Measurements from ENCODE around the gene MED13L. TPM values are rescaled to one million over a fixed set of nuclear protein-coding genes. Genes with fewer than 3 reads are reported as not detected.

Gene MED13L
- polyA plus RNA-seq, 1 of the 3 experiments (the other 2 are of a cell fraction), result 17.1 TPM

DNA sequence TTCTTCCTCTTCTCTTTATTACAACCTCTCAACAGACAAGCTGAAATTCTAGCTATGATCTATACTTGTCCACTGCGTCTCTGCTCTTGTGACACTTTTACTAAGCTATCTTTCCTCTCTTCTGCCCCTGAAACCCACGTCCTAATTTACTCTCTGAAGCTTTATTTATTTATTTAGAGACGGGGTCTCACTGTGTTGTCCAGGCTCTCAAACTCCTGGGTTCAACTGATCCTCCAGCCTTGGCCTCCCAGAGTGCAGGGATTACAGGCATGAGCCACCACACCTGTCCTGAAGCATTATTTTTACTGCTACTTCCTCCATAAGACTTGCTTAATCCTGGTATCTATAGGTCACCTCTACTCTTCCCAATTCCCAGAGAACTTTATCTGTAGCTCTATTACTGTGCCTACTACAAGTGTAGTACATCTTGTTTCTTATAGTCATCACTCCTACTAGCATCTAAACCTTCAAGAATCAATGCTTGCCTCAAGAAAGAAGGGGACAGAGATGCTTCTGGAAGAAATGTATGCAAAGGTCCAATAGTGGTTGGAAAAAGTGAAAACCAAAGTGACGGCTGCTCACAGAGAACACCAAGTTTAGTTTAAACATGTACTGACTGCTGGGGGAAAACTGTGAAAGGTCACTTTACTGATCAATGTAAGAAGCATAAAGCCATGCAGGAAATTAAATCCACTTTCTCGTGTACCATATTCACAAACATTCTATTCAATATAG lies 61.3 kb downstream of the MED13L start:
- TF ChIP-seq, protein P1, sequence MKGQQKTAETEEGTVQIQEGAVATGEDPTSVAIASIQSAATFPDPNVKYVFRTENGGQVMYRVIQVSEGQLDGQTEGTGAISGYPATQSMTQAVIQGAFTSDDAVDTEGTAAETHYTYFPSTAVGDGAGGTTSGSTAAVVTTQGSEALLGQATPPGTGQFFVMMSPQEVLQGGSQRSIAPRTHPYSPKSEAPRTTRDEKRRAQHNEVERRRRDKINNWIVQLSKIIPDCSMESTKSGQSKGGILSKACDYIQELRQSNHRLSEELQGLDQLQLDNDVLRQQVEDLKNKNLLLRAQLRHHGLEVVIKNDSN (IDR thresholded peaks at IDR 0.05; ENCODE audit: borderline replicate concordance, low read depth), result no peak
- TF ChIP-seq EZH2phosphoT487 (IDR thresholded peaks at IDR 0.05; ENCODE audit: borderline replicate concordance, low read depth), result no peak
- TF ChIP-seq, protein P2, sequence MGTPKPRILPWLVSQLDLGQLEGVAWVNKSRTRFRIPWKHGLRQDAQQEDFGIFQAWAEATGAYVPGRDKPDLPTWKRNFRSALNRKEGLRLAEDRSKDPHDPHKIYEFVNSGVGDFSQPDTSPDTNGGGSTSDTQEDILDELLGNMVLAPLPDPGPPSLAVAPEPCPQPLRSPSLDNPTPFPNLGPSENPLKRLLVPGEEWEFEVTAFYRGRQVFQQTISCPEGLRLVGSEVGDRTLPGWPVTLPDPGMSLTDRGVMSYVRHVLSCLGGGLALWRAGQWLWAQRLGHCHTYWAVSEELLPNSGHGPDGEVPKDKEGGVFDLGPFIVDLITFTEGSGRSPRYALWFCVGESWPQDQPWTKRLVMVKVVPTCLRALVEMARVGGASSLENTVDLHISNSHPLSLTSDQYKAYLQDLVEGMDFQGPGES (IDR thresholded peaks at IDR 0.05; ENCODE audit: low read depth, low read length), result no peak
- TF ChIP-seq SIN3A (IDR thresholded peaks at IDR 0.05; ENCODE audit: borderline replicate concordance, low read depth, low read length), result no peak
- no peak for TF ChIP-seq MEF2A (IDR thresholded peaks at IDR 0.05; ENCODE audit: borderline replicate concordance, low read depth)
- TF ChIP-seq MXI1 (IDR thresholded peaks at IDR 0.05; ENCODE audit: low read depth, low read length), result no peak
- TF ChIP-seq, protein P3, sequence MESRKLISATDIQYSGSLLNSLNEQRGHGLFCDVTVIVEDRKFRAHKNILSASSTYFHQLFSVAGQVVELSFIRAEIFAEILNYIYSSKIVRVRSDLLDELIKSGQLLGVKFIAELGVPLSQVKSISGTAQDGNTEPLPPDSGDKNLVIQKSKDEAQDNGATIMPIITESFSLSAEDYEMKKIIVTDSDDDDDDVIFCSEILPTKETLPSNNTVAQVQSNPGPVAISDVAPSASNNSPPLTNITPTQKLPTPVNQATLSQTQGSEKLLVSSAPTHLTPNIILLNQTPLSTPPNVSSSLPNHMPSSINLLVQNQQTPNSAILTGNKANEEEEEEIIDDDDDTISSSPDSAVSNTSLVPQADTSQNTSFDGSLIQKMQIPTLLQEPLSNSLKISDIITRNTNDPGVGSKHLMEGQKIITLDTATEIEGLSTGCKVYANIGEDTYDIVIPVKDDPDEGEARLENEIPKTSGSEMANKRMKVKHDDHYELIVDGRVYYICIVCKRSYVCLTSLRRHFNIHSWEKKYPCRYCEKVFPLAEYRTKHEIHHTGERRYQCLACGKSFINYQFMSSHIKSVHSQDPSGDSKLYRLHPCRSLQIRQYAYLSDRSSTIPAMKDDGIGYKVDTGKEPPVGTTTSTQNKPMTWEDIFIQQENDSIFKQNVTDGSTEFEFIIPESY (IDR thresholded peaks at IDR 0.05; ENCODE audit: borderline replicate concordance, low read depth), result no peak
- no peak for TF ChIP-seq ELF1 (IDR thresholded peaks at IDR 0.05)
- TF ChIP-seq NRF1 (IDR thresholded peaks at IDR 0.05; ENCODE audit: low read depth, low read length), result no peak
- no peak for TF ChIP-seq RFX5 (IDR thresholded peaks at IDR 0.05; ENCODE audit: low read length)
- no peak for TF ChIP-seq POLR2AphosphoS5 (IDR thresholded peaks at IDR 0.05; ENCODE audit: low read depth, low read length)
- TF ChIP-seq GATA2 (CRISPR knock-in tag; IDR thresholded peaks at IDR 0.05), result no peak
- TF ChIP-seq TCF12 (IDR thresholded peaks at IDR 0.05), result no peak
- no peak for TF ChIP-seq RAD21 (IDR thresholded peaks at IDR 0.05; ENCODE audit: low read length)
- TF ChIP-seq FOXM1 (IDR thresholded peaks at IDR 0.05; ENCODE audit: low read depth), result no peak
- TF ChIP-seq NFIC (IDR thresholded peaks at IDR 0.05; ENCODE audit: borderline replicate concordance), result no peak
- TF ChIP-seq YY1 (IDR thresholded peaks at IDR 0.05; ENCODE audit: low read depth), result no peak
- TF ChIP-seq EP300 (IDR thresholded peaks at IDR 0.05; ENCODE audit: borderline replicate concordance in 1 of 2, low read depth in 1 of 2, low read length in 1 of 2), result no peak
- TF ChIP-seq, protein P4, sequence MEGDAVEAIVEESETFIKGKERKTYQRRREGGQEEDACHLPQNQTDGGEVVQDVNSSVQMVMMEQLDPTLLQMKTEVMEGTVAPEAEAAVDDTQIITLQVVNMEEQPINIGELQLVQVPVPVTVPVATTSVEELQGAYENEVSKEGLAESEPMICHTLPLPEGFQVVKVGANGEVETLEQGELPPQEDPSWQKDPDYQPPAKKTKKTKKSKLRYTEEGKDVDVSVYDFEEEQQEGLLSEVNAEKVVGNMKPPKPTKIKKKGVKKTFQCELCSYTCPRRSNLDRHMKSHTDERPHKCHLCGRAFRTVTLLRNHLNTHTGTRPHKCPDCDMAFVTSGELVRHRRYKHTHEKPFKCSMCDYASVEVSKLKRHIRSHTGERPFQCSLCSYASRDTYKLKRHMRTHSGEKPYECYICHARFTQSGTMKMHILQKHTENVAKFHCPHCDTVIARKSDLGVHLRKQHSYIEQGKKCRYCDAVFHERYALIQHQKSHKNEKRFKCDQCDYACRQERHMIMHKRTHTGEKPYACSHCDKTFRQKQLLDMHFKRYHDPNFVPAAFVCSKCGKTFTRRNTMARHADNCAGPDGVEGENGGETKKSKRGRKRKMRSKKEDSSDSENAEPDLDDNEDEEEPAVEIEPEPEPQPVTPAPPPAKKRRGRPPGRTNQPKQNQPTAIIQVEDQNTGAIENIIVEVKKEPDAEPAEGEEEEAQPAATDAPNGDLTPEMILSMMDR (IDR thresholded peaks at IDR 0.05), result no peak
- no peak overlapping the region for H3K9ac ChIP-seq
- no peak overlapping the region for H3K4me2 ChIP-seq
- no peak overlapping the region for H2AFZ ChIP-seq (ENCODE audit: low read depth)
- ChIA-PET POLR2A (no interaction called here), CTCF (interaction anchor here (1.1 to 1.9 kb wide), 2 partner anchors 17 to 20 kb away, joined by 3 to 5 read pairs; no protein-coding TSS in a partner anchor)
- H3K4me1 ChIP-seq (ENCODE audit: control insufficient read depth in 1 of 2, insufficient read depth in 2 of 2, low read depth in 1 of 2, low read length in 1 of 2), result peaks cover 0 to 6% of the 10 kb centered on the region in 2 experiments; a peak in 2 of 4 replicates
- H3K79me2 ChIP-seq (ENCODE audit: insufficient read depth), result peaks cover 100% of the 10 kb centered on the region
- no peaks in the 10 kb centered on the region for H3K9me2 ChIP-seq
- H3K36me3 ChIP-seq (replicated peaks in 1 of 2; ENCODE audit: control insufficient read depth in 1 of 2, insufficient read depth in 2 of 2, low read length in 1 of 2), result no peaks in the 10 kb centered on the region
- no peaks in the 10 kb centered on the region for H3K9me3 ChIP-seq
- H3K27ac ChIP-seq (ENCODE audit: low read depth in 2 of 2, low read length in 1 of 2), result no peak overlapping the region
- no peaks in the 10 kb centered on the region for H3K27me3 ChIP-seq (ENCODE audit: insufficient read depth)
- H3F3A ChIP-seq (replicated peaks; ENCODE audit: insufficient read depth), result no peaks in the 10 kb centered on the region
- DNase-seq, result no peak
- 93% methylated on average over 5 of the region's 5 CpGs for WGBS (ENCODE audit: low lambda C conversion rate)
- no peak overlapping the region for H3K4me3 ChIP-seq (ENCODE audit: low read depth in 2 of 2, low read length in 1 of 2)
- peaks cover 96% of the 10 kb centered on the region for H4K20me1 ChIP-seq (ENCODE audit: insufficient read depth)

Data from SK-N-SH (cell line).